NB4 (cell line): Measurements from ENCODE around the gene ALPP.

Source experiments
- POLR2A ChIP-seq: IDR thresholded peaks from 2 replicates; pipeline ENCODE4 v1.6.1; 2011; ENCODE audit warnings: mild to moderate bottlenecking; ENCODE audit not compliant: insufficient read length; ENCODE audit errors: extremely low read depth
- TF ChIP-seq, protein P1 (sequence below): IDR thresholded peaks from 2 replicates; pipeline ENCODE4 v1.6.1; 2011; ENCODE audit warnings: low read depth, low read length
- TF ChIP-seq, protein P2 (sequence below): IDR thresholded peaks from one replicate; pipeline ENCODE4 v1.5.1; 2012; ENCODE audit warnings: low read depth, low read length

- no peak for TF ChIP-seq POLR2A
- TF ChIP-seq, protein P1, sequence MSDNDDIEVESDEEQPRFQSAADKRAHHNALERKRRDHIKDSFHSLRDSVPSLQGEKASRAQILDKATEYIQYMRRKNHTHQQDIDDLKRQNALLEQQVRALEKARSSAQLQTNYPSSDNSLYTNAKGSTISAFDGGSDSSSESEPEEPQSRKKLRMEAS, result no peak
- TF ChIP-seq, protein P2, sequence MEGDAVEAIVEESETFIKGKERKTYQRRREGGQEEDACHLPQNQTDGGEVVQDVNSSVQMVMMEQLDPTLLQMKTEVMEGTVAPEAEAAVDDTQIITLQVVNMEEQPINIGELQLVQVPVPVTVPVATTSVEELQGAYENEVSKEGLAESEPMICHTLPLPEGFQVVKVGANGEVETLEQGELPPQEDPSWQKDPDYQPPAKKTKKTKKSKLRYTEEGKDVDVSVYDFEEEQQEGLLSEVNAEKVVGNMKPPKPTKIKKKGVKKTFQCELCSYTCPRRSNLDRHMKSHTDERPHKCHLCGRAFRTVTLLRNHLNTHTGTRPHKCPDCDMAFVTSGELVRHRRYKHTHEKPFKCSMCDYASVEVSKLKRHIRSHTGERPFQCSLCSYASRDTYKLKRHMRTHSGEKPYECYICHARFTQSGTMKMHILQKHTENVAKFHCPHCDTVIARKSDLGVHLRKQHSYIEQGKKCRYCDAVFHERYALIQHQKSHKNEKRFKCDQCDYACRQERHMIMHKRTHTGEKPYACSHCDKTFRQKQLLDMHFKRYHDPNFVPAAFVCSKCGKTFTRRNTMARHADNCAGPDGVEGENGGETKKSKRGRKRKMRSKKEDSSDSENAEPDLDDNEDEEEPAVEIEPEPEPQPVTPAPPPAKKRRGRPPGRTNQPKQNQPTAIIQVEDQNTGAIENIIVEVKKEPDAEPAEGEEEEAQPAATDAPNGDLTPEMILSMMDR, result no peak
Measured at GRCh38 chr2:232386740-232387450, 8.3 kb downstream of the ALPP start.
